Gastrocnemius medialis (tissue), 4 donors: ENCODE results near the gene CLASP1.

Source experiments
- CTCF ChIP-seq, 5 experiments: fragments of 450-650 bp in 3 of 5; fragments of 200-600 bp in 2 of 5; sonication (generic) in 2 of 5; IDR thresholded peaks in 4 of 5; conservative IDR thresholded peaks in 1 of 5; 1 replicate in 4 of 5; 2 replicates in 1 of 5; pipeline ENCODE4 v1.5.1; 2016 to 2019; ENCODE audit warnings: antibody characterized with exemption in 5 of 5, mild to moderate bottlenecking in 3 of 5, moderate library complexity in 3 of 5
- POLR2A ChIP-seq, 2 donors: fragments of 450-650 bp; IDR thresholded peaks; one replicate each; pipeline ENCODE4 v1.6.1; 2017; ENCODE audit warnings: antibody characterized with exemption in 2 of 2, mild to moderate bottlenecking in 2 of 2, moderate library complexity in 2 of 2

DNA sequence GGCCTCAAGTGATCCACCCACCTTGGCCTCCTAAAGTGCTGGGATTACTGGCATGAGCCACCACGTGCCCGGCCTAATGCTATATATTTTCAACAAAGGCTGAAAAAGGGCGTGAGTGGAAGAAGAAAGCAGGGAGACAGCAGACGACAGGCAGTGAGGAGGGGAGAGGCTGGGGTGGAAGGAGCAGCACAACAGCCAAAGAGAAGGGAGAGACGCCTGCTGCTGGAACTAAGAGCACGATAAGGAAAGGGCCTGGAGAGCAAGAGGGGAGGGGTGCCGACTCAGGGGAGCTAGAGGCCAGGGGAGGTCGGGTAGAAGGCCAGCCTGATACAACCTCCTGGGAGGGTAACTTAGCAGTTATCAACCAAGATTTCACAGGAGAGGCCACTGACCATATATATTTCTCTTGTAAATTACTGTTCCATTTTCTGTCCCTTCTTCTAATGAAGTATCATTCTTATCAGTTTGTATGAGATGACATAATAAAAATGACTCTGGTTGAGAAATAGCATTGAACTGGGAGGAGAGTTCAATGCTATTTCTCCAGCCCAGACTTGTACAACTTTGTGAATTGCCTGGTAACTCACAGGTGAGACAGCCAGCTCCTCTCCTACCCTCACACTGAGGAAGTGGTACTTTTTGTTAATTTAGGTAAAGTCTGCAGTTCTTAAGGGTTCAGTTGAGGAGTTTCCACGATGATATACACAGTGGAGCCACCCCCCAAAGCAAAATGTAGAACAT lies 124.4 kb downstream of the CLASP1 start:
- TF ChIP-seq CTCF (IDR thresholded peaks at IDR 0.05 in 4 of 5, conservative IDR thresholded peaks at IDR 0.05 in 1 of 5) (no peak), POLR2A (IDR thresholded peaks at IDR 0.05) (no peak)
